Measurements from ENCODE around the gene HECTD4. TPM values are rescaled to one million over a fixed set of nuclear protein-coding genes. Genes with fewer than 3 reads are reported as not detected.

Gene HECTD4
- total RNA-seq, 1 experiment from 2014 or later = 51.3 TPM

- POLR2A ChIA-PET = no interaction called here
- no peaks in the 10 kb centered on the region for H3K27me3 ChIP-seq (ENCODE audit: control insufficient read depth, insufficient read depth, low read length)
- H3K27ac ChIP-seq (ENCODE audit: low read length) = no peak overlapping the region
- H3K4me3 ChIP-seq (ENCODE audit: low read depth in 2 of 2, low read length in 2 of 2) = no peak overlapping the region
- no peak for DNase-seq (ENCODE audit: low read depth, low spot score)
- in situ Hi-C loops (cut with HindIII; ENCODE audit: low pct_unique_long_range_greater_than_20kb, low sequenced_read_pairs) = no loop called here
- H3K9me3 ChIP-seq (ENCODE audit: control insufficient read depth, insufficient read depth, low read depth, low read length) = no peaks in the 10 kb centered on the region
- ATAC-seq = no peak
- intact Hi-C loops (cut with micrococcal nuclease; ENCODE audit: unreplicated experiment) = no loop called here
- CTCF ChIA-PET = no interaction called here
- BruUV-seq (replicated peaks) = no TSS peak
- H3K36me3 ChIP-seq (ENCODE audit: control insufficient read depth, insufficient read depth, low read length) = peaks cover 6% of the 10 kb centered on the region
- H3K4me1 ChIP-seq (ENCODE audit: control insufficient read depth, insufficient read depth, low read length) = no peaks in the 10 kb centered on the region
- TF ChIP-seq SIN3A (IDR thresholded peaks at IDR 0.05; ENCODE audit: borderline replicate concordance, insufficient read depth, low read depth, low read length) (no peak), REST (IDR thresholded peaks at IDR 0.05; ENCODE audit: insufficient read depth in 1 of 2, low read depth in 2 of 2, low read length in 1 of 2) (no peak), TCF7L2 (IDR thresholded peaks at IDR 0.05; ENCODE audit: low read depth, low read length) (no peak), POLR2AphosphoS5 (IDR thresholded peaks at IDR 0.05; ENCODE audit: low read depth, low read length) (no peak), CTCF (IDR thresholded peaks at IDR 0.05) (no peak)
Measured at GRCh38 chr12:112266473-112266872, 115.8 kb downstream of the HECTD4 start.

- in situ Hi-C loops (cut with HindIII; ENCODE audit: low pct_unique_long_range_greater_than_20kb, low sequenced_read_pairs) (no loop called here), intact Hi-C loops (cut with micrococcal nuclease; ENCODE audit: unreplicated experiment) (no loop called here)
- Histone ChIP-seq H3K27ac (ENCODE audit: low read length) (no peak overlapping the region), H3K27me3 (ENCODE audit: control insufficient read depth, insufficient read depth, low read length) (no peaks in the 10 kb centered on the region), H3K36me3 (ENCODE audit: control insufficient read depth, insufficient read depth, low read length) (peaks cover 7% of the 10 kb centered on the region), H3K4me3 (ENCODE audit: low read depth in 2 of 2, low read length in 2 of 2) (no peak overlapping the region), H3K4me1 (ENCODE audit: control insufficient read depth, insufficient read depth, low read length) (no peaks in the 10 kb centered on the region), H3K9me3 (ENCODE audit: control insufficient read depth, insufficient read depth, low read depth, low read length) (no peaks in the 10 kb centered on the region)
- CTCF ChIA-PET = interaction anchor here (0.6 kb wide), 1 partner anchor 152 kb away, joined by 5 read pairs; no protein-coding TSS in a partner anchor
- TF ChIP-seq CTCF (IDR thresholded peaks at IDR 0.05) (peak; percentile 55), SIN3A (IDR thresholded peaks at IDR 0.05; ENCODE audit: borderline replicate concordance, insufficient read depth, low read depth, low read length) (no peak), REST (IDR thresholded peaks at IDR 0.05; ENCODE audit: insufficient read depth in 1 of 2, low read depth in 2 of 2, low read length in 1 of 2) (no peak)
- no TSS peak for BruUV-seq (replicated peaks)
- POLR2A ChIA-PET = interaction anchor here (0.6 kb wide), 1 partner anchor 368 kb away, joined by 21 read pairs; no protein-coding TSS in a partner anchor
- peak; percentile 78 for ATAC-seq
- DNase-seq (ENCODE audit: low read depth, low spot score) = no peak
Measured at GRCh38 chr12:112261559-112261958, 120.7 kb downstream of the HECTD4 start.

All from Panc1 (cell line).